ENCODE results near the gene ITPKC.
A peak's percentile ranks its signal among the peaks of the same experiment; 100 is the strongest.
"Not testable (repeated sequence)": the region's sequence is repeated elsewhere in the genome, so short reads cannot be mapped to it uniquely, and the experiment has no call there.

The ITPKC gene

DNA sequence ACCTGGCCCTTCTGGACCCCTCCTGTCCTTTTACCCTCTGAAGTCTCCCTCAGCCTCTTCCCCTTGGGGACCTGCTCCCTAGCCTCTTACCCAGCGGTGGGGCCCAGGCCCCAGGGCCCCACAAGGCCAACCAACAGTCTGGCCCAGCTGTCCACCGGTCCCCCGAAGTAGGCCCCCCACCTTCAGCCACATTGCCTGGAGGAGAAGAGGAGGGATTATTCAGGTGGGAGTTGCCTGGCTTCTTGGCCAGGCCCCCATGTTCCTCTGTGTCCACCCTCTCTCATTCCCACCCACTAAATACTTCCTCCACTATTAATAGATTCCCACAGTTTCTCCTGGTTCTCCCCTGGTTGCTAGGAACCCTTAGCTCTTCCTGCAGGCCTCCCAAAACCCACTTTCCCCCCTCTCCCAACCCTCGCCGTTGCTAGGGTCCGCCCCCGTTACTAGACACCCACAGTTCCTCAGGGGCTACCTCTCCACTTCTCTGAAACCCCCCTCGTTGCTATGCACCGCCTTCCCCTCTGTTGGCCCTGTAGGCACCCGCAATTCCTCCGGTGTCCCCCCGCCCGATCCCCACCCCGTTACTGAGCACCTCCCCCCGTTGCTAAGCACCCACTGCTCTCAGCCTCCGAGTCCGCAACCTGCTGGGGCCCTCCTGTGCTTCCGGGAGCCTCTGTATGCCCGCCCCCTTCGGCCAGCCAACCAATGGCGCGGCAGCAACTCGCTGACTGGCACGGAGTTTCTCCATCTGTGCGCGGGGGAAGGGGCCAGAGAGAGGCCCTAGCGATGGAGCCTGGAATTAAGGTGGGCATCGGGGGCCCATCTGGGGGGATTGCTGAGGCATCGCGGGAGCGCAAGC lies 2.2 kb upstream of the ITPKC start:
- peak; percentile 79 to 81 for DNase-seq (ENCODE audit: low read depth in 2 of 2, low spot score in 1 of 2)

DNA sequence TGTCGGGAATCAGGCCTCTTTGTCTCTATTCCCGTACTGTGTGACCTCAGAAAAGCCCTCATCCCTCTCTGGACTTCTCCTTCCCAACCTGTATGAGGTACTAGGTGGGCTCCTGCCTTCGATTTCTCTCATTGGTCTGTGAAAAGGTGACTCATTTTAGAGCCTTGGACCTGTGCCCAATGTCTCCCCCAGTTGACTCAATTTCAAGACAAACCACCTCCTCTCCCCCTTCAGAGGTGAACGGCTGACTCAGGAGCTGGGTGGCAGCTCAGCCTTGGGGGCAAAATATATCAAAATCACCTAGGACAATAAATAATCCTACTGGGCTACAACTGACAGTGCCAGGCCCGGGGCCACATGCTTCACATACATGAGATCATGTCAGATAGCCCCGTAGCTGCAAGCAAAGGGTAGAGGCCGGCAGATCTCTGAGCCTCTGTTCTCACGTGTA lies 856 bp upstream of the ITPKC start:
- peak; percentile 67 to 71 for DNase-seq (ENCODE audit: low read depth in 2 of 2, low spot score in 1 of 2)

- DNase-seq (ENCODE audit: low read depth in 2 of 2, low spot score in 1 of 2), result no peak
These were observed 490 bp downstream of the ITPKC start for GRCh38 chr19:40717325-40717879.

DNA sequence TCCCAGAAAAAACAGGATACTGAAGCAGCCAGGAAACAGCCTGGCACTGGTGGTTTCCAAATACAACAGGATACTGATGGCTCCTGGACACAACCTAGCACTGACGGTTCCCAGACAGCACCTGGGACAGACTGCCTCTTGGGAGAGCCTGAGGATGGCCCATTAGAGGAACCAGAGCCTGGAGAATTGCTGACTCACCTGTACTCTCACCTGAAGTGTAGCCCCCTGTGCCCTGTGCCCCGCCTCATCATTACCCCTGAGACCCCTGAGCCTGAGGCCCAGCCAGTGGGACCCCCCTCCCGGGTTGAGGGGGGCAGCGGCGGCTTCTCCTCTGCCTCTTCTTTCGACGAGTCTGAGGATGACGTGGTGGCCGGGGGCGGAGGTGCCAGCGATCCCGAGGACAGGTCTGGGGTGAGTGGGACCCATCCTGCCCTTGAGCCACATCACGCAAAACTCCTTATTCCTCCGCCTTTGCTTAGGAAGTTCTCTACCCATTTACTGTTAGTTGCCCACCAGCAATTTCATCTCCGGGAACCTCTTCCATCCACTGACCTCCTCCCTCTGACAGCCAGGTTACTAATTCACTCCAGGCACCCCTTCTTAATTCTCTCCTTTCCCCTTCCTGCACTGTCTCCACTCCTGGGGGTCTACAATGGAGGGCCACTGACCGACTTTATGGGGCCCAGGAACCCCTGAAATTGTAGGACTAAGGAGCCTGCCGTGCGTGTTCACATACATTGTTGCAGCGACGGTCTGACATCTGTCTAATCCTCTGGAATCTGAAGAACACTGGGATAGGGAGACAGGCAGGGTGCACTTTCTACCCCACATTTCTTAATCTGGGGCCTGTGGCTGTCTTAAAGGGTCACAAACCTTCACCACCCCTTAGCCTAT lies 1.2 kb downstream of the ITPKC start:
- no peak for DNase-seq (ENCODE audit: low read depth in 2 of 2, low spot score in 1 of 2)

GRCh38 chr19:40718774-40719391 lies 2.0 kb downstream of the ITPKC start:
- no peak for DNase-seq (ENCODE audit: low read depth in 2 of 2, low spot score in 1 of 2)

GRCh38 chr19:40719414-40719894 lies 2.5 kb downstream of the ITPKC start:
- no peak for DNase-seq (ENCODE audit: low read depth in 2 of 2, low spot score in 1 of 2)

- no peak for DNase-seq (ENCODE audit: low read depth in 2 of 2, low spot score in 1 of 2)
These were observed 4.2 kb downstream of the ITPKC start for GRCh38 chr19:40721140-40721486.

DNA sequence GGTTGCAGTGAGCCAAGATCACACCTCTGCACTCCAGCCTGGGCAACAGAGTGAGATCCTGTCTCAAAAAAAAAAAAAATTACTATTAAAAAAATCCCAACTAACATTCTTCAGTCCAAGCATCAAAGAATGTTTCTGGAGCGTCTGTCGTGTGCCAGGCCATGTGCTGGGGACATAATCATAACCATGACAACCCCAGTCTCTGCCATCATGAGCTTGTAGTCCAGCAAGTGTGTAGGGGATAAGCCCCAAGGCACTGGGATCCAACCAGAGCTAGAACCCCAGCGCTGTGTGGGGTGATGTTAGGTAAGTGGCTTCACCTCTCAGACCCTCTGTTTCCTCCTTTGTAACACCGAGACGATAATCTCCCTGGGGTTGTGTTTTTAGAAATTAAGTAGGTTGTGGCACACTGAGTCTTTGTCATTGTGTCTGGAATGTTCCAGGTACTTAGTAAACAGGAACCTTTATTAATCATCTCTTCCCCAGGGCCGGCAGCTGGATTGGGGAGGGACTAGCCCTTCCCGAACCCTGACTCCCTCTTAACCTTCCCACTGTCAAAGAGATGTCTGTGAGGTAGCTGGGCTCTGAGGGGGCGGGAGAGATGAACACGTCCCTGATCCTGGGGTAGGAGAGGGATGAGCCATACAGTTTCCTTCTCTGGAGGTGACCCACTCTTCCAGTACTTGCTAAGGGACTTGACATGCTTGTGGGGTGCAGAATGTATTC lies 5.2 kb downstream of the ITPKC start:
- DNase-seq (ENCODE audit: low read depth in 2 of 2, low spot score in 1 of 2), result no peak

DNA sequence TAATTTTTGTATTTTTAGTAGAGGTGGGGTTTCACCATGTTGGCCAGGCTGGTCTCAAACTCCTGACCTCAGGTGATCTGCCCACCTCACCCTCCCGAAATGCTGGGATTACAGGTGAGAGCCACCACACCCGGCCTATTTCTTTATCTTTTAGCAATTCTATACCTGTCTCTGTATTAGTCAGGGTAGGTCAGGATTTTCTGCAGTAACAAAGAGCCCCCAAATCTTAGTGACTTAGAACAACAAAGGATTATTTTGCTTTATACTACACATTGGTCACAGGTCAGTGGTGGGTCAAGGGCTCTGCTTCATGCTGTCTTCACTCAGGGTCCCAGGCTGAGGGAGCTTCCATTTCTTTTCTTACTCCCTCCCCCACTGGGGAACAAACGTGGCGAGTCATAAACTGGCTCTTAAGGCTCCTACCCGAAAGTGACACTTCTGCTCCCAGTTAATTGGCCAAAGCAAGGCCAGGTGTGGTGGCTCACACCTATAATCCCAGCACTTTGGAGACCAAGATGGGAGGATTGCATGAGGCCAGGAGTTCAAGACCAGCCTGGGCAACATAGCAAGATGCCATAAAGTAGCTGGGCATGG lies 6.8 kb downstream of the ITPKC start:
- DNase-seq (ENCODE audit: low read depth in 2 of 2, low spot score in 1 of 2), result no peak

DNA sequence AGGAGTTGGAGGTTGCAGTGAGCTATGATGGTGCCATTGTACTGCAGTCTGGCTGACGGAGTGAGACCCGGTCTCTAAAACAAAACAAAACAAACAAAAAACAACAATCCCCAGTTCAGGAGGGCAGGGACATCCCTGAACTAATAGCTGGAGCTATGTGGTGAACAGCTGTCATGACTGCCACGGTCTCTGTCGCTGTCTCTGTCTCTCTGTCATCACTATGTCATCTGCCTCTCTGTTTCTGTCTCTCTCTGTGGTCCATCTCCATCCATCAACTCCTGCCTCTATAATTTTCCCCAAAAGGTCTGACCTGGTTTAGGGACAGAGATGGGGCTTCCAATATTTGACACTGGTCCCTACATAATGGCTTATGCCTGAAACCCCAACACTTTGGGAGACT lies 7.4 kb downstream of the ITPKC start:
- DNase-seq (ENCODE audit: low read depth in 2 of 2, low spot score in 1 of 2), result no peak

DNA sequence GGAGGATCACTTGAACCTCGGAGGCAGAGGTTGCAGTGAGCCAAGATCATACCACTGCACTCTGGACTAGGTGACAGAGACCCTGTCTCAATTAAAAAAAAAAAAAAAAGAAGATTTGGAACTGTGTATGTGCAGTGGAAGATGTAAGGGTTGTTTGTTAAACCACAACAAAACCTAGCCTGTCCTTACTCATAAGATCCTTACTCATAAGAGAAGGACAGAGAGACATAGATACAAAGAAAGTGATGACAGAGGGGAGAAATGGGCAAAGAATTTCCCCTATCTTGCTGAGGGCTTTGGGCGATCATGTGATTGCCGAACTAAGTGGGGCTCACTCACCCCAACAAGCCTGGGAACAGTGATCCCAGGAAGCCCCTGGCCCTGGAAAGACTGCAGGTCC lies 7.9 kb downstream of the ITPKC start:
- DNase-seq (ENCODE audit: low read depth in 2 of 2, low spot score in 1 of 2), result no peak

DNA sequence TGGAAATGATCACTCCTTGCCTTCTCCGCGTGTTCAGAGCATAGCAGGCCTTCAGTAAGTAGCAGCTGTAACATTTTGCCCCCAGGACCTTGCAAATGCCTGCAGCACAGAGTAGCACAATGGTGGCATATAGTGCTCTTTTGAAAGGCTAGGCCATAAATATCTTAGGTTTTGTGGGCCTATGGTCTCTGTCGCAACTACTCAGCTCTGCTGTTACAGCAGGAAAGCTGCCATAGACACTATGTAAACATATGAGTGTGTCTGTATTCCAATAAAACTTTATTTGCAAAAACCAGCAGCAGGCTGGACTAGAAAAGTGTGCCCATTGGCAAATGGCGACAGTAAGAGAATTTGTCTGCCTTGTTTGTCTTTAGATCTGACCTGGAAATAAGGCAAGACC lies 9.4 kb downstream of the ITPKC start:
- DNase-seq (ENCODE audit: low read depth in 2 of 2, low spot score in 1 of 2), result no peak

DNA sequence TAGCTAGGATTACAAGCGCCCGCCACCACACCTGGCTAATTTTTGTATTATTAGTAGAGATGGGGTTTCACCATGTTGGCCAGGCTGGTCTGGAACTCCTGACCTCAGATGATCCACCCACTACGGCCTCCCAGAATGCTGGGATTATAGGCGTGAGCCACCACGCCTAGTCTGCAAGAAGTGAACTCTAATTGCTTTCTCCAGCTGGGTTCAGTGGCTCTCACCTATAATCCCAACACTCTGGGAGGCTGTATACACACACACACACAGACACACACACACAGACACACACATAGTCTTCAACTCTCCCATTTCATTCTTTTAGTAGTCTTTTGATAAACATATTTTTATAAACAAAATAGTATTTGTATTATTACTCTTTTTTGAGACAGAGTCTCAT lies 13.2 kb downstream of the ITPKC start:
- DNase-seq (ENCODE audit: low read depth in 2 of 2, low spot score in 1 of 2), result not testable (repeated sequence)

GRCh38 chr19:40732304-40732703 lies 15.4 kb downstream of the ITPKC start:
- not testable (repeated sequence) for DNase-seq (ENCODE audit: low read depth in 2 of 2, low spot score in 1 of 2)

DNA sequence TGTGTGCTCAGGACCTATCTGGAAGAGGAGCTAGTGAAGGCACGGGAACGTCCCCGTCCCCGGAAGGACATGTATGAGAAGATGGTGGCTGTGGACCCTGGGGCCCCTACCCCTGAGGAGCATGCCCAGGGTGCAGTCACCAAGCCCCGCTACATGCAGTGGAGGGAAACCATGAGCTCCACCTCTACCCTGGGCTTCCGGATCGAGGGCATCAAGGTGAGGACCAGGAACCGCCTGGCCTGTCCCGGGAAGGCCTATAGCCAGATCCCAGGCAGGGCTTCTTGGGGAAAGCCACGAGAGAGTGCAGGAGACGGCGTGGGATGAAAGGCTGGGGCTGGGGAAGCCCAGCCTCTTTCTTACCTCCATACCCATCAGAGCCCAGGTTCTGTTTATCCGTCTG lies 16.2 kb downstream of the ITPKC start:
- DNase-seq (ENCODE audit: low read depth in 2 of 2, low spot score in 1 of 2), result no peak

- no peak for DNase-seq (ENCODE audit: low read depth in 2 of 2, low spot score in 1 of 2)
These were observed 18.3 kb downstream of the ITPKC start for GRCh38 chr19:40735013-40735771.

DNA sequence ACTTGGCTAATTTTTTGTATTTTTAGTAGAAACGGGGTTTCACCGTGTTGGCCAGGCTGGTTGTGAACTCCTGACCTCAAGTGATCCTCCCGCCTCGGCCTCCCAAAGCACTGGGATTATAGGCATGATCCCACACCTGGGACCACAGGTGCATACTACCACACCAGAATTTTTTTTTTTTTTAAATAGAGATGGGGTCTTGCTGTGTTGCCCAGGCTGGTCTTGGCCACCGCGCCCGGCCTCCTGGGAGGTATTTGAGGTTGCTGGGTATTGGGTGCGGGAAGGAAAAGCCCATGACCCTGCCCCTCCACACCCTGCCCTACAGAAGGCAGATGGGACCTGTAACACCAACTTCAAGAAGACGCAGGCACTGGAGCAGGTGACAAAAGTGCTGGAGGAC lies 19.7 kb downstream of the ITPKC start:
- DNase-seq (ENCODE audit: low read depth in 2 of 2, low spot score in 1 of 2), result no peak

DNA sequence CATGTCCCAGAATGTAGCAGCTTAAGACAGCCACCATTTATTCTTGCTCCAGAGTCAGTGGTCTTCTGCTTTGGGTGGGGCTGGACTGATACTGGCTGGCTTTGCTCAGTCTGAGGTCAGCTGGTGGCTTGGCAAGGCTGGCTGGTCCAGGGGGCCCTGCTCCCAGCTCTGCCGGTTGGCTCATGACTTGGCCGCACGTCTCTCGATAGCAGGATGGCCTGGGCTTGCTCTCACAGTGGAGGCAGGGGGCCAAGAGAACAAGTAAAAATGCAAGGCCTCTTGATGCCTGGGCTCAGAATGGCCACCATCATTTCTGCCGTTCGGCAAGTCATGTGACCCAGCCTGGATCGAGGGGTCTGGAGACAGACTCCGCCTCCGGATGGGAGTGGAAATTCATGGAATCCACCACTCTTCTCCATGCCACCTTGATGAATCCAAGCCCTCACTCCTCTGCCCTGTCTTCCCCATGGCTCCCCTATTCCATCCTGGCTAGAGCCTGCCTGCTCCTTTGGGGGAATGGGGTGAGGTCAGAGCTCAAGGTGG lies 20.3 kb downstream of the ITPKC start:
- no peak for DNase-seq (ENCODE audit: low read depth in 2 of 2, low spot score in 1 of 2)

All from stimulated activated CD8-positive, alpha-beta memory T cell treated with anti-CD3 and anti-CD28 coated beads, Interleukin-4, amount 100 ng/mL, for 4 hours (primary cell).